ENCODE measurements around the gene RHOBTB3. TPM values are rescaled to one million over a fixed set of nuclear protein-coding genes. Genes with fewer than 3 reads are reported as not detected.

The RHOBTB3 gene
- total and polyA plus RNA-seq, 2 donors (not counting 1 experiment from before 2014, with no cell fraction given): 337 to 338 TPM

DNA sequence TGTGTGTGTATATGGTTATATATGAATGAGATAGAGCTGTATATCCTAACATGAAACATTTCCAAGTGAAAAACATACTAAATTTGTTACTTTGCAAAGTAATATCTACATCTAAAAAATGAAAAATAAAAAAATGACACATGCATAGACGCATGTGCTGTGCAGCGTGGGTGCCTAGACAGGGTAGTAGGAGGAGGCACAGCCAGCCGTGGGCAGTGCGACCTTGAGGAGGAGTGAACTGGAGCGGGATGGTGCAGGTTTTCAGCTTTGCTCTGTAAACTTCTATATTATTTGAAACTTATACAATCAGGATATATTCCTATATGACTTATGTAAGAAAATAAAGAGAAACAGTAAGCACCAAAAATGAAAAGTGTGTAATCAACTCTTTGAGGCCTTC, 106.4 kb downstream of the RHOBTB3 start:
- H3K27me3 ChIP-seq (ENCODE audit: control insufficient read depth, insufficient read depth, low read length): no peaks in the 10 kb centered on the region
- TF ChIP-seq, protein P1, sequence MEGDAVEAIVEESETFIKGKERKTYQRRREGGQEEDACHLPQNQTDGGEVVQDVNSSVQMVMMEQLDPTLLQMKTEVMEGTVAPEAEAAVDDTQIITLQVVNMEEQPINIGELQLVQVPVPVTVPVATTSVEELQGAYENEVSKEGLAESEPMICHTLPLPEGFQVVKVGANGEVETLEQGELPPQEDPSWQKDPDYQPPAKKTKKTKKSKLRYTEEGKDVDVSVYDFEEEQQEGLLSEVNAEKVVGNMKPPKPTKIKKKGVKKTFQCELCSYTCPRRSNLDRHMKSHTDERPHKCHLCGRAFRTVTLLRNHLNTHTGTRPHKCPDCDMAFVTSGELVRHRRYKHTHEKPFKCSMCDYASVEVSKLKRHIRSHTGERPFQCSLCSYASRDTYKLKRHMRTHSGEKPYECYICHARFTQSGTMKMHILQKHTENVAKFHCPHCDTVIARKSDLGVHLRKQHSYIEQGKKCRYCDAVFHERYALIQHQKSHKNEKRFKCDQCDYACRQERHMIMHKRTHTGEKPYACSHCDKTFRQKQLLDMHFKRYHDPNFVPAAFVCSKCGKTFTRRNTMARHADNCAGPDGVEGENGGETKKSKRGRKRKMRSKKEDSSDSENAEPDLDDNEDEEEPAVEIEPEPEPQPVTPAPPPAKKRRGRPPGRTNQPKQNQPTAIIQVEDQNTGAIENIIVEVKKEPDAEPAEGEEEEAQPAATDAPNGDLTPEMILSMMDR (conservative IDR thresholded peaks at IDR 0.05 in 1 of 2, IDR thresholded peaks at IDR 0.05 in 1 of 2; ENCODE audit: low read depth in 1 of 2, low read length in 2 of 2): no peak
- no peak for TF ChIP-seq EZH2 (IDR thresholded peaks at IDR 0.05; ENCODE audit: low read length, missing control alignments)
- DNase-seq (ENCODE audit: low read depth in 2 of 2): no peak

DNA sequence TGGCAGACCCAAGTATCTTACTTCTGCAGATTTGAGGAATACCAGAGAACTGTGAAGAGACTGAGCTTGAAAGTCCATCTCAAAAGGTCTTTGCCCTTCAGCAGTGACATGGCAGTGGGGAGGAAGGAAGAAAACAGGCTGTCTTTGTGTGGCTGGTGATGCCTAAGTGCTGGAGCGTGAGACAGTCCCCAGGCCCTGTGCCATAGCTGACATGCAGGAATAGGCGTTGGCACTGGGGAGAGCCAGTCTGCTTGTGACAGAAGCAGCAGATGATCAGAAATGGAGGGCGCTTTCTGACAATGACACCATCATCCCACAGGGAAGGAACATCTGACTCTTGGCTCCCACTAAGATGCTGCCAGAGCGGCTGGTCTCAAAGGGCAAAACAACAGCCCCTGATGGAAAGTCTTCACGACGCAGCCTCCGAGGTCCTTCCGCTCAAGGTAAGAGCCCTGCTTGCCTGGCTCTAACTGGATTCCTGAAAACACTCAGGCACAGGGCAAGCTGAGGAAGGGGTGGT, 106.9 kb downstream of the RHOBTB3 start:
- no peak overlapping the region for H3K27ac ChIP-seq (ENCODE audit: insufficient read depth, low read length)
- TF ChIP-seq, protein P1 (conservative IDR thresholded peaks at IDR 0.05 in 1 of 2, IDR thresholded peaks at IDR 0.05 in 1 of 2; ENCODE audit: low read depth in 1 of 2, low read length in 2 of 2): no peak
- H3K9me3 ChIP-seq (ENCODE audit: control insufficient read depth, insufficient read depth, low read depth, low read length): no peaks in the 10 kb centered on the region
- no peaks in the 10 kb centered on the region for H3K79me2 ChIP-seq (ENCODE audit: control insufficient read depth, insufficient read depth, low read length)
- no peak overlapping the region for H3K9ac ChIP-seq (ENCODE audit: insufficient read depth, low read length)
- H4K20me1 ChIP-seq (ENCODE audit: control insufficient read depth, extremely low read depth, insufficient read depth, low read length): no peaks in the 10 kb centered on the region
- DNase-seq (ENCODE audit: low read depth in 2 of 2): no peak
- no peak overlapping the region for H3K4me2 ChIP-seq (ENCODE audit: extremely low read depth, insufficient read depth, low read length)
- no peaks in the 10 kb centered on the region for H3K27me3 ChIP-seq (ENCODE audit: control insufficient read depth, insufficient read depth, low read length)
- H2AFZ ChIP-seq (ENCODE audit: low read length): no peak overlapping the region
- H3K4me1 ChIP-seq (ENCODE audit: control insufficient read depth, extremely low read depth, insufficient read depth, low read length): peaks cover 6% of the 10 kb centered on the region
- H3K4me3 ChIP-seq (replicated peaks in 1 of 4; ENCODE audit: control extremely low read depth in 1 of 4, insufficient read depth in 1 of 4, low read depth in 3 of 4, low read length in 4 of 4): no peak overlapping the region
- H3K36me3 ChIP-seq (ENCODE audit: control insufficient read depth, insufficient read depth, low read length): no peaks in the 10 kb centered on the region

More for the DNA sequence above, 106.4 kb downstream of the RHOBTB3 start:
- Histone ChIP-seq H3K27ac (ENCODE audit: insufficient read depth, low read length) (no peak overlapping the region), H3K79me2 (ENCODE audit: control insufficient read depth, insufficient read depth, low read length) (no peaks in the 10 kb centered on the region), H3K36me3 (ENCODE audit: control insufficient read depth, insufficient read depth, low read length) (no peaks in the 10 kb centered on the region), H3K4me1 (ENCODE audit: control insufficient read depth, extremely low read depth, insufficient read depth, low read length) (peaks cover 3% of the 10 kb centered on the region), H3K9me3 (ENCODE audit: control insufficient read depth, insufficient read depth, low read depth, low read length) (no peaks in the 10 kb centered on the region), H3K4me3 (replicated peaks in 1 of 4; ENCODE audit: control extremely low read depth in 1 of 4, insufficient read depth in 1 of 4, low read depth in 3 of 4, low read length in 4 of 4) (no peak overlapping the region), H4K20me1 (ENCODE audit: control insufficient read depth, extremely low read depth, insufficient read depth, low read length) (no peaks in the 10 kb centered on the region), H3K9ac (ENCODE audit: insufficient read depth, low read length) (no peak overlapping the region), H2AFZ (ENCODE audit: low read length) (no peak overlapping the region), H3K4me2 (ENCODE audit: extremely low read depth, insufficient read depth, low read length) (no peak overlapping the region)

DNA sequence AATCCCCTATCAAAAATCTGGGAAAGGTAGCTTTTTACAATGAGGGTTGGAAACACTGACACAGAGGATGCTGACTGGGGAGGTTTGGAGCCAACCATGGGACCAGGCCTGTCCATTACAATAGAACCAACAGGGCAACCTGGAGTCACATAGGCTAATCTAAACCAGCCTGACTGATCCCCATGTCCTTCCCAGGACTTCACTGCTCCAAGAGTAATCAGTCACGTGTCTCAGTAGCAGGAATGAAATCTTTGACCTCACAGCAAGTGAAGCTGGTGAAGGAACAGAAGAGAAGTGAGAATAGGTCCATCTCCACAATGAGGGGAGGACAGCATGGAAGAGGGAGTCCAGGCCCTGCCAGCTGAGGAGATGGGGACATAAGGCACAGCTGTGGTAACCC, 107.4 kb downstream of the RHOBTB3 start:
- H3K9me3 ChIP-seq (ENCODE audit: control insufficient read depth, insufficient read depth, low read depth, low read length): no peaks in the 10 kb centered on the region
- no peaks in the 10 kb centered on the region for H3K27me3 ChIP-seq (ENCODE audit: control insufficient read depth, insufficient read depth, low read length)
- H3K79me2 ChIP-seq (ENCODE audit: control insufficient read depth, insufficient read depth, low read length): no peaks in the 10 kb centered on the region
- no peak overlapping the region for H3K4me2 ChIP-seq (ENCODE audit: extremely low read depth, insufficient read depth, low read length)
- H3K4me1 ChIP-seq (ENCODE audit: control insufficient read depth, extremely low read depth, insufficient read depth, low read length): peaks cover 9% of the 10 kb centered on the region
- no peak overlapping the region for H3K27ac ChIP-seq (ENCODE audit: insufficient read depth, low read length)
- no peak for DNase-seq (ENCODE audit: low read depth in 2 of 2)
- H3K36me3 ChIP-seq (ENCODE audit: control insufficient read depth, insufficient read depth, low read length): no peaks in the 10 kb centered on the region
- no peak overlapping the region for H2AFZ ChIP-seq (ENCODE audit: low read length)
- H4K20me1 ChIP-seq (ENCODE audit: control insufficient read depth, extremely low read depth, insufficient read depth, low read length): no peaks in the 10 kb centered on the region
- no peak overlapping the region for H3K9ac ChIP-seq (ENCODE audit: insufficient read depth, low read length)
- H3K4me3 ChIP-seq (replicated peaks in 1 of 4; ENCODE audit: control extremely low read depth in 1 of 4, insufficient read depth in 1 of 4, low read depth in 3 of 4, low read length in 4 of 4): no peak overlapping the region
- TF ChIP-seq, protein P1 (conservative IDR thresholded peaks at IDR 0.05 in 1 of 2, IDR thresholded peaks at IDR 0.05 in 1 of 2; ENCODE audit: low read depth in 1 of 2, low read length in 2 of 2): no peak
- TF ChIP-seq EZH2 (IDR thresholded peaks at IDR 0.05; ENCODE audit: low read length, missing control alignments): no peak

All from fibroblast of lung (primary cell).